ENCODE measurements around the gene PSRC1.

The PSRC1 gene

GRCh38 chr1:109243221-109243620 lies 39.7 kb downstream of the PSRC1 start:
- DNase-seq, result no peak

- DNase-seq, result no peak
These were observed 40.6 kb downstream of the PSRC1 start for GRCh38 chr1:109242387-109242786.

- DNase-seq, result no peak
These were observed 41.1 kb downstream of the PSRC1 start for GRCh38 chr1:109241841-109242345.

GRCh38 chr1:109241344-109241743 lies 41.6 kb downstream of the PSRC1 start:
- DNase-seq, result no peak

- DNase-seq, result no peak
These were observed 42.5 kb downstream of the PSRC1 start for GRCh38 chr1:109240158-109241152.

GRCh38 chr1:109239409-109240068 lies 43.4 kb downstream of the PSRC1 start:
- no peak for DNase-seq

GRCh38 chr1:109239047-109239408 lies 43.9 kb downstream of the PSRC1 start:
- DNase-seq, result no peak

GRCh38 chr1:109238382-109238781 lies 44.6 kb downstream of the PSRC1 start:
- DNase-seq, result no peak

GRCh38 chr1:109237512-109237911 lies 45.4 kb downstream of the PSRC1 start:
- no peak for DNase-seq

- no peak for DNase-seq
These were observed 47.8 kb downstream of the PSRC1 start for GRCh38 chr1:109235137-109235536.

GRCh38 chr1:109231066-109231465 lies 51.9 kb downstream of the PSRC1 start:
- no peak for DNase-seq

All from midbrain (tissue), 1 donor.